Umbilical cord (tissue), 1 donor: Measurements from ENCODE around the gene INTS3. TPM values are rescaled to one million over a fixed set of nuclear protein-coding genes. Genes with fewer than 3 reads are reported as not detected.

Experiments used
- total RNA-seq: library from RNA; depleted of rRNA; stranded (reverse); fragments of >200 nt; gene quantifications from one replicate; pipeline ENCODE4 v1.2.3, GENCODE V29; 2014; ENCODE audit warnings: low replicate concordance; ENCODE audit not compliant: insufficient read depth

INTS3 gene
- total RNA-seq, 1 donor from 2014 or later: 31.8 TPM

Other genes with a start within 250 kb of the INTS3 start
- 216 TPM for gene S100A6, start 192.1 kb upstream of the INTS3 start, total RNA-seq
- gene S100A5, start 187.1 kb upstream of the INTS3 start, total RNA-seq: not detected
- 122 TPM for gene S100A4, start 182.2 kb upstream of the INTS3 start, total RNA-seq
- not detected for gene S100A3, start 178.8 kb upstream of the INTS3 start, total RNA-seq
- 20.7 TPM for gene S100A2, start 162.2 kb upstream of the INTS3 start, total RNA-seq
- gene S100A16, start 114.9 kb upstream of the INTS3 start, total RNA-seq: 40.0 TPM
- gene S100A14, start 111.7 kb upstream of the INTS3 start, total RNA-seq: 29.6 TPM
- gene S100A13, start 100.5 kb upstream of the INTS3 start, total RNA-seq: 26.5 TPM
- gene S100A1, start 99.6 kb upstream of the INTS3 start, total RNA-seq: 0.24 TPM
- gene CHTOP, start 94.0 kb upstream of the INTS3 start, total RNA-seq: 30.6 TPM
- gene SNAPIN, start 69.3 kb upstream of the INTS3 start, total RNA-seq: 36.6 TPM
- gene ILF2, start 57.1 kb upstream of the INTS3 start, total RNA-seq: 72.2 TPM
- gene NPR1, start 49.4 kb upstream of the INTS3 start, total RNA-seq: 3.1 TPM
- gene SLC27A3, start 47.4 kb downstream of the INTS3 start, total RNA-seq: 22.9 TPM
- 12.8 TPM for gene GATAD2B, start 194.9 kb downstream of the INTS3 start, total RNA-seq
- 13.5 TPM for gene DENND4B, start 218.7 kb downstream of the INTS3 start, total RNA-seq
- gene CRTC2, start 230.6 kb downstream of the INTS3 start, total RNA-seq: 22.6 TPM
- 80.9 TPM for gene SLC39A1, start 235.5 kb downstream of the INTS3 start, total RNA-seq
- gene CREB3L4, start 239.9 kb downstream of the INTS3 start, total RNA-seq: 5.8 TPM
- 120 TPM for gene JTB, start 249.6 kb downstream of the INTS3 start, total RNA-seq